ENCODE data around the gene C5.

C5 gene

DNA sequence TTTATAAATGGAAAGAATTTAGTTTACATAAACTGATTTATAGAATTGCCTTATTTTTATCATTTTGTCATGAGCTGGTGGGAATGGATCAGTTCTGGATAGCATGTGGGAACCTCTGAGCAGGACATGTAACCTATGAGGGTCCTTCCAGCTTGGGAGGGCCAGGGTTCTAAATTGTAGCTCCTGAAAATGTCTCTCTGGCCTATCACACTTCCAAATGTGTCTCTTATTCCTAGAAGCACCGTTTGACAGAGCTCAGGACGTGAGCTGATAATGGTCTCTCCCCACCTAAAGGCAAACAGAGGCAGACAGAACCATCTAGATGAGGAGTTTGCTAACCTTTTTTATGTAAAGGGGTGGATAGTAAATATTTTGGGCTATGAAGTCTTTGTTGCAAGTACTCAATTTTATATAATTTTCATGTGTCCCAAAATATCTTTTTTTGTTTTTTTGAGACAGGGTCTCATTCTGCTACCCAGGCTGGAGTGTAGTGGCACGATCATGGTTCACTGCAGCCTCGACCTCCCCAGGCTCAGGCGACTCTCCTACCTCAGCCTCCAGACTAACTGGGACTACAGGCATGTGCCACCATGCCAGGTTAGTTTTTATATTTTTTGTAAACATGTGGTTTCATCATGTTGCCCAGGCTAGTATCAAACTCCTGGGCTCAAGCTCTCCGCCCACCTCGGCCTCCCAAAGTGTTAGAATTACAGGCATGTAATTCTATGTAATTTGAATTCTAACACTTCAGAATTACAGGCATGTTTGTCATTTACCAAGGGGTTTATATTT, 127.5 kb downstream of the C5 start:
- DNase-seq, result no peak

DNA sequence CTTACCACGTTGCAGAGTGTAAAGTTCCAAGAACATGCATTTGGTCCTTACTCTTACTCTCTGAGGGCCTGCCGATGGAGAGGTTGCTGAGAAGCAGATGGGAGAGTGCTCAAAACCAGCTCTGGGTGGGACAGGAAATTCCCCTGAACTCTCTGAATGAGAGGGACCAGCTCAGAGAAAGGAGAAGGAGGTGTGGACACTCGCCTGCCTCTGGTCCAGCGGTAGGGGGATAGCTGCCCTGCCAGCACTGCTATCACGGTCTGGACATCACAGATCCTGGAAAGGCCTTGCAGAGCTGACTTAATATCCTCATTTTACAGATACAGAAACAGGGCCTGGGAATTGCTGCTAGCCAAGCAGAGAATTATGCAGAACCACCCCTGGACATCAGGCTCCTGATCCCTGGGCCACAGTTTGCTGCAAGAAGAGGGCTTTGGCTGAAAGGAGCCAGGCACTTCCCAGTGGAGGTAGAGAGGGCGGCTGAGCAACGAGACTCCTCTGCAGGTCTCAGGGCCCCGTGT, 128.4 kb downstream of the C5 start:
- no peak for DNase-seq

DNA sequence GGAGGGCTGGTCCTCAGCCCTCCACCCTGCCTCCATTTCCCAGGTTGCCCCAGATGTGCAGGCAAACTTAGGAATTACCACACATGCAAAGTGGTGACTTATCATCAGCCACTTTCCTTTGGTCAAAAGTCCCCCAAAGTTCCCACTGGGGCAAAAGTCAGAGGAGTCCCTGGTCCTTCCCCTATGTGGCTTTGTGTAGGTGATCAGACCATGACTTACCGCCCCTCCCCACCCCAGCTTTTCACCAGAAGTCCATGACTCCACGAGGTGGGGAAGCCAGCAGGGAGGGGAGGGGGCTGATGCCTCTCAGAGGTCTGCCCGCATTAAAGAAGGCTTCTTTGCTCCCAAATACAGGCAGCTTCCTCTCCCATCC, 129.3 kb downstream of the C5 start:
- no peak for DNase-seq

DNA sequence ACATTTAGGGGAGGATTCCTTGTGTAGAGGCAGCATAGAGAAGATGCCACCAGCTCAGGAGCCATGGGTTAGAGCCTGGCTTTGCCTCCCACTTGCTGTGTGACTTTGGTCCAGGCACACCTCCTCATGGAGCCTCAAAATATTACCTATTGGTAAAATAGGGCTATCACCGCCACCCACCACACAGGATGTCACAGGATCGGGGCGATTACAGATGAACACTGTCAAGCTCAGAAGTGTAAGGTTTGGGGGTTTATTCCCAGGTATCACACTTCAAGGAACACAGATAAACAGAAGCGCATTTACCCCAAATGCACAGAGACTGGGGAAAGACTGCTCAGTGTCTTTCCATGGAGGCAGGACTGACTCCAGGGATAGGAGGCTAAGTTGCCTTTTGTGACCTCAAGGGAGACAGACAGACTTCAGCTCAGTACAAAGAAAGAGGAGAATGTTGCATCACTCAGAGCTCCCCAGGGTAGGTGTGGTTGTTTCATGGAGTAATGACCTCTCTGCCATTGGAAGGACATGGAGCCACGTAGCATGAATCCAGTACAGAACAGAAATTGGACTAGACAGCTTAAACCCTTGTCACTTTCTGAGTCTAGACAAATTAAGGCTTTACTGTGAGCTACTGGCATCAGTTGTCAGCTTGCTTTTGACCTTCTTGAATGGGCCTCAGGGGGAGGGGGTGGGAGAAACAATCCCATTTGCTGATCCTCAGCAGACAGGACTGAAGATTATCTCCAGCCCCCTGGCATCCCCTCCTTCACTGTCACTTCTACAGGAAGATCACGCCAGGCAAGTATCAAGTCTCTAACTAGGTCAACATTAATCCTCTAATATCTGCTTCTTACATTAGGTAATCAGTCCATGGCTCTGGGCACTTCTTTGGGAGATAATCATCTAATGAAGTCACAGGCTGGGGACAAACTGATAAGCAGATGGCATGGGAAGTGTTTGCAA, 130.0 kb downstream of the C5 start:
- DNase-seq, result no peak

- DNase-seq, result no peak
Measured at GRCh38 chr9:120918931-120919842, 130.9 kb downstream of the C5 start.

GRCh38 chr9:120917929-120918762, 131.9 kb downstream of the C5 start:
- DNase-seq, result no peak

- DNase-seq, result no peak
Measured at GRCh38 chr9:120916991-120917880, 132.8 kb downstream of the C5 start.

- DNase-seq, result no peak
Measured at GRCh38 chr9:120916588-120916987, 133.5 kb downstream of the C5 start.

DNA sequence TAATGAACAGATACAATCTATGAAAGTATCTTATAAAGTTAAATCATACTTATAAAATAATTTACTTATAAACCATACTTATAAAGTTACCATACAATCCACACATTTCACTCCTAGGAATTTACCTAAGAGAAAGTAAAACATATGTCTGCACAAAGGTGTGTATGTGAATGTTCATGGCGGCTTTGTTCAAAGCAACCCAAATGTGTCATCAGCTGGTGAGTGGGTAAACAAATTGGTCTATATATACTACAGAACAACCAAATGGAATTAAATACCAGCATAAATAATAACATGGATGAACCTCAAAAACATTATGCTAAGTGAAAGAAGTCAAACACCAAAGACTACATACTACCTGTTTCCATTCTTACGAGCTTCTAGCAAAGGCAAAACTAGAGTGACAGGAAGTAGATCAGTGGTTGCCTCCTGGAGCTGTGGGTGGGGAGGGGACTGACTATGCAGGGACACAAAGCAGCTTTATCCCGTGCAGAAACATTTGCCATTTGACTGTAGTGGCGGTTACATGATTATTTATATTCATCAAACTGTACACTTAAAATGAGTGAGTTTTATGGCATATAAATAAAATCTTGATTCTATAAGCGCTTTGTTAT, 134.1 kb downstream of the C5 start:
- no peak for DNase-seq

DNA sequence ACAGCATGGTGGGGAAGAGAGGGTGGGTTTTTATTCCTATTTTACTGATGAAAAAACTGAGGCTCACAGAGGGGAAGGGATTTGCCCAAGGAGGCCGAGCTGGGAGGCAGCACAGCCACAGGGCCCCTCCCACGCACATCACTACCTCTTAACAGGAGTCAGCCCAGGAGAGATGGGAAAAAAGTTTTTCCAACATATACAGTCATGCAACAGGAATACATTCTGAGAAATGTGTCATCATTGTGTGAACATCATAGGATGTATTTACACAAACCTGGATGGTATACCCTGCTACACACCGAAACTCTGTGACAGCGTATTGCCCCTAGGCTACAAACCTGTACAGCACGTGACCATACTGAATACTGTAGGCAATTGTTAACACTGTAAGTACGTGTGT, 135.1 kb downstream of the C5 start:
- no peak for DNase-seq

- no peak for DNase-seq
Measured at GRCh38 chr9:120914396-120914795, 135.7 kb downstream of the C5 start.

- DNase-seq, result no peak
Measured at GRCh38 chr9:120913647-120914264, 136.3 kb downstream of the C5 start.

DNA sequence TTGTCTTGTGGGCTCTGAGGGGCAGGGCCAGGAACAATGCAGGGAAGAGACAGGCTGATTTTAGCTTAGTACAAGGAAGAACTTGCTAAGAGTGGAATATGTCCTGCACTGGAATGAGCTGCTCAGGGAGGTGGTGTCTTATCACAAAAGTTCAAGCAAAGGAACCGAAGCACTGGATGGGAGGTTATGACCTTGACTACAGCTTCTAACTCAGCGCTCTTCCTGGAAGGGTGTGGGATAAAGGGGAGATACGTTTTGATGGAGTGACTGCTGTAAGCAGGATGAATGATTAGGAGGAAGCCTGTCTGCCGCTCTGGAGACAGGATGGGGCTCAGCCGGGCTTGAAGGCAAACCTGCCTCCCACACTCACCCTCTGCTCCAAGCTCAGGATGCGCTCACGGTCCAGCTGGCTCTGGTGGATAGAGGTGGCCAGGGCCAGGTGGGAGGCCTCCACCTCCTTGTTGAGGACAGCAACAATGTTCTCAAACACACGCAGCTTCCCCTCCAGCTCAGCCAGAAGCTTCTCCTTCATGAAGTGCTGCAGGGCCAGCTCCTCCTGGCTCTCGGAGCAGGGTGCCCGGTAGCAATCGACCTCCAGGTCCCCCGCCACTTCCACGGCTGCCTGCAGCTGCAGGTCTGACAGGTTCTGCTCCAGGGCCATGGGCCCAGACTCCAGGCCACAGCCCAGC, 137.0 kb downstream of the C5 start:
- no peak for DNase-seq

- no peak for DNase-seq
Measured at GRCh38 chr9:120911295-120911837, 138.7 kb downstream of the C5 start.

GRCh38 chr9:120910643-120911042, 139.4 kb downstream of the C5 start:
- no peak for DNase-seq

- no peak for DNase-seq
Measured at GRCh38 chr9:120909904-120910303, 140.2 kb downstream of the C5 start.

- no peak for DNase-seq
Measured at GRCh38 chr9:120905315-120906164, 144.5 kb downstream of the C5 start.

- DNase-seq, result no peak
Measured at GRCh38 chr9:120904978-120905301, 145.1 kb downstream of the C5 start.

Measured in NCI-H1436 treated with DMSO at 0.1 percent for 48 hours (cell line).